Prostate gland (tissue), 2 donors: ENCODE data around the gene ASXL1. TPM values are rescaled to one million over a fixed set of nuclear protein-coding genes. Genes with fewer than 3 reads are reported as not detected.

Experiments used
- DNase-seq: peaks from one replicate; pipeline ENCODE4 v3.0.0-alpha.2; 2019; ENCODE audit warnings: low spot score
- H3K27ac ChIP-seq, 2 donors: fragments of 200-600 bp; sonication (generic); 2 replicates each; pipeline ENCODE4 v1.5.1; 2017 to 2019
- H3K27me3 ChIP-seq: fragments of 200-600 bp; sonication (generic); replicated peaks from 2 replicates; pipeline ENCODE4 v1.5.1; 2019; ENCODE audit not compliant: insufficient read depth
- H3K36me3 ChIP-seq, 2 donors: fragments of 200-600 bp; sonication (generic); 1 replicate in 1 of 2; 2 replicates in 1 of 2; pipeline versions ENCODE4 v1.5.1 to v1.8.1; 2017 to 2019
- H3K4me1 ChIP-seq: fragments of 200-600 bp; sonication (generic); replicated peaks from 2 replicates; pipeline ENCODE4 v1.5.1; 2019
- H3K4me3 ChIP-seq, 2 donors: fragments of 200-600 bp; sonication (generic); 2 replicates each; pipeline ENCODE4 v1.5.1; 2017 to 2019
- H3K9me3 ChIP-seq: fragments of 200-600 bp; sonication (generic); 2 replicates; pipeline ENCODE4 v1.5.1; 2017
- POLR2A ChIP-seq: fragments of 450-650 bp; IDR thresholded peaks from one replicate; pipeline ENCODE4 v1.6.1; 2016; ENCODE audit warnings: antibody characterized with exemption, mild to moderate bottlenecking
- POLR2AphosphoS5 ChIP-seq: sonication (generic); formaldehyde crosslinking; IDR thresholded peaks from one replicate; pipeline ENCODE4 v1.6.1; 2017; ENCODE audit warnings: antibody characterized with exemption
- WGBS: methylation state at CpG from one replicate; pipeline ENCODE4 v1.1.5; 2018; 5-methylcytosine and 5-hydroxymethylcytosine counted together
- intact Hi-C: fragments of 100-400 bp; cut with DNase I; formaldehyde crosslinking; loops from one replicate; pipeline ENCODE4 v1.14.2; 2022
- total RNA-seq, 2 donors: library from RNA; depleted of rRNA; stranded (reverse); fragments of >200 nt; gene quantifications; one replicate each; pipeline ENCODE4 v1.1.0, GENCODE V29; 2016
- TF ChIP-seq, protein P1 (sequence below), 4 experiments: fragments of 200-600 bp in 2 of 4; fragments of 450-650 bp in 2 of 4; sonication (generic) in 2 of 4; IDR thresholded peaks; 1 replicate in 3 of 4; 2 replicates in 1 of 4; pipeline ENCODE4 v1.5.1; 2016 to 2019; ENCODE audit warnings: antibody characterized with exemption in 4 of 4, mild to moderate bottlenecking in 2 of 4, moderate library complexity in 2 of 4

The ASXL1 gene
- total RNA-seq, 2 donors from 2014 or later: 30.4 to 106 TPM

DNA sequence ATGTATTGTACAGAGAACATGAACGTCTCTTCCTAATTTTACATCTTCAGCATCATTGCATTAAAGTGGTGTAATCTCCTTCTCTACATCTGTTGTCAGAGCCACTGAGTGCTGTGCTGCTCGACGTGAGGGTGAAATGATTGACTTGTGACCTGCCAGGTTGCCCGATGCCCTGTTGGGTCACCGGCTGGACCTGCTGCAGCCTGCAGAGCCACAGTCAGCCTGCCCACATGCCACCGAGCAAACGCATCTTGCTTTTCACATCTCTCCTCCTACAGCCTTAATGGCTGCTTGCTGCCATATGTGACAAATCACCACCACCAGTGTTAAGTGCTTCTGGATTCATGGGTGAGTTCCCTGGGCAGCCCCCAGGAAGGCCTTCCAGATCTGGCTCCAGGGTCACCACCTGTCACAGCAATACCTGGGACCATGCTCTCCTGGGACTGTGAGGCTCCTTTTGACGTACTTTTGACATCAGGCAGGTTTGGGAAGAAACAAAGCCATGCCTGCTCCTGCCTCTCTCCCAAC lies 80.3 kb downstream of the ASXL1 start:
- TF ChIP-seq POLR2A: no peak
- Histone ChIP-seq H3K9me3 (no peaks in the 10 kb centered on the region), H3K36me3 (peaks cover 6 to 9% of the 10 kb centered on the region in 2 donors), H3K27me3 (no peaks in the 10 kb centered on the region), H3K27ac (no peak overlapping the region), H3K4me3 (no peak overlapping the region), H3K4me1 (no peaks in the 10 kb centered on the region)
- DNase-seq: no peak
- intact Hi-C loops: no loop called here
- WGBS: 82% methylated on average over 8 of the region's 8 CpGs

DNA sequence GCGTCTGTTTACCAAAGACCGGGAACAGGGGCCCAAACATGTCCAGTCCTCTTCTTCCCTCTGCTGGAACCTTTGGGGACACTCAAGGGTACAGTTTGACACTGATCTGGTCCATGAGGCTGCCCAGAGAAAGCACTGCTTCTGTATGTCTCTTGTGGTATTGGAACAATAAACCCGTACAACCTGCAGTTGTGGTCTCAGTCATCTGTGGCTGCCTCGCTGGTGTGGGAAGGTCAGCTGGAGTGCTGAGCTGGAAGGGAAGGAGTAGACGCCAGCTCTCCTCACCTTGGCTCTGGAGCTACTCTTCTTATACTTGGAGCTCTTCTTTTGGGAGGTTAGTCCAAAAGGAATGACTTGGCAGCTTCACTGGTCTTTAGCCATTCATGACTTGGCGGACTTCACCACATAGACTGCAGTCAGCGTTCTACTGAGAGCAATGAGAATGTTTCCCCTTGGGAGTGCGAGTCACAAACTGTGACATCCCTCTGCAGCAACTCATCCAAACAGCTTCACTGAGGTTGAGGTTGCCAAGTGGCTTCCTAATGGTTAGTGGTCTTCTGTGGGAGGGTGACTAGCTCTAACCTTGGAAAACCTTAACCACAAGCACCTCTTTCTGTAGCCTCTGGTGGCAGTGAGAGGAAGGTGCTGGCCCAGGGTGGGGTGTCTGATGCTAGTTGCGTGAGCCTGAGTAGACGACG lies 81.2 kb downstream of the ASXL1 start:
- Histone ChIP-seq H3K36me3 (peaks cover 5 to 8% of the 10 kb centered on the region in 2 donors), H3K4me3 (no peak overlapping the region), H3K9me3 (no peaks in the 10 kb centered on the region), H3K4me1 (no peaks in the 10 kb centered on the region), H3K27ac (no peak overlapping the region), H3K27me3 (no peaks in the 10 kb centered on the region)
- intact Hi-C loops: no loop called here
- WGBS: 81% methylated on average over 11 of the region's 11 CpGs
- no peak for DNase-seq
- no peak for TF ChIP-seq POLR2AphosphoS5

DNA sequence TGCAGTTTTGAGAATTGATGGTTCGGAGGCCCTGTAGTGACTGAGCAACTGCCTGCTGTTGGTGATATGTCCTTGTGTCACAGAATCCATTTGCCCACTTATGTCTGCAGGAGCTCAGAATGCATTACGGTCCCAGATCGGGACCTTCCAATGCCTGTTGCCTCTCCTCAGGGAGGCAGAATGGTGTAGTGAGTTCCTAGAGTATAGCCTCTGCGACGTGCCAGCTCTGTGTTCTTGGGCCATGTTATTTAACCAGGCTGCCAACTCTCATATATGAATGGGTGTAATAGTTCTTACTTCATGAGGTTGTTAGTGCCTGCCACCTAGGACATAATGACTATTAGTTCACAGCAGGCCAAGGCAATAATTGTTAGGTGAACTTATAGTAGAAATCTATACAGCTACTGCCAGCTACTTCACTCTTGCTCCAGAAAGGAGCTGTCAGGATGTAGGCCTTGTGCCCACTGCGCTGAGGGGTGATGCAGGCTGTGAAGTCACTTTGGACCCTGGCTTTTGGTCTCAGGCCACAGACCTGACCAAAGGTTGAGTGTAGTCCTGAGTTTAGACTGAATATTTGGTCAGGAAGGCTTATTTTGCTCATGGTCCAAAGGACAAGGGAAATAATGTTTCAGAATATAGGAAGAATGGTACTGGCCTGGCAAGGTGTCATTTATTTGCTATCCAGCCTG lies 82.1 kb downstream of the ASXL1 start:
- no peak for DNase-seq
- H3K4me3 ChIP-seq: no peak overlapping the region

DNA sequence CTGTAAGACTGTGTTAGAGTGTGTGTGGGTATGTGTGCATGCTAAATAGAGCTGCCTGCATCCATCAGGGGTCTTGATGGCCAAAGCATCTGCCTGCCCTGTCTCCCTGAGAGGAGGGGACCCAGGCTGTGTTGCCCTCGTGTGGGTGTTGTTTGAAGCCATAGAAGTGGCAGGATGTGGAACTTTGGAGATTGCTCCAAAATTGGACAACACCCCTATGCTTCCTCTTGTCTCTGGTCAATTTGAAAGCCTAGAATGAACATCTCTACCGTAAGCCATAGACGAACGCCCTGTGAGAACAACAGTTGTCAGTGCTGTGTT lies 82.6 kb downstream of the ASXL1 start:
- no peaks in the 10 kb centered on the region for H3K9me3 ChIP-seq
- WGBS: 86% methylated on average over 4 of the region's 4 CpGs
- H3K4me3 ChIP-seq: no peak overlapping the region
- TF ChIP-seq POLR2AphosphoS5: no peak
- TF ChIP-seq POLR2A: no peak
- TF ChIP-seq, protein P1, sequence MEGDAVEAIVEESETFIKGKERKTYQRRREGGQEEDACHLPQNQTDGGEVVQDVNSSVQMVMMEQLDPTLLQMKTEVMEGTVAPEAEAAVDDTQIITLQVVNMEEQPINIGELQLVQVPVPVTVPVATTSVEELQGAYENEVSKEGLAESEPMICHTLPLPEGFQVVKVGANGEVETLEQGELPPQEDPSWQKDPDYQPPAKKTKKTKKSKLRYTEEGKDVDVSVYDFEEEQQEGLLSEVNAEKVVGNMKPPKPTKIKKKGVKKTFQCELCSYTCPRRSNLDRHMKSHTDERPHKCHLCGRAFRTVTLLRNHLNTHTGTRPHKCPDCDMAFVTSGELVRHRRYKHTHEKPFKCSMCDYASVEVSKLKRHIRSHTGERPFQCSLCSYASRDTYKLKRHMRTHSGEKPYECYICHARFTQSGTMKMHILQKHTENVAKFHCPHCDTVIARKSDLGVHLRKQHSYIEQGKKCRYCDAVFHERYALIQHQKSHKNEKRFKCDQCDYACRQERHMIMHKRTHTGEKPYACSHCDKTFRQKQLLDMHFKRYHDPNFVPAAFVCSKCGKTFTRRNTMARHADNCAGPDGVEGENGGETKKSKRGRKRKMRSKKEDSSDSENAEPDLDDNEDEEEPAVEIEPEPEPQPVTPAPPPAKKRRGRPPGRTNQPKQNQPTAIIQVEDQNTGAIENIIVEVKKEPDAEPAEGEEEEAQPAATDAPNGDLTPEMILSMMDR (IDR thresholded peaks at IDR 0.05): no peak
- no peaks in the 10 kb centered on the region for H3K27me3 ChIP-seq
- peaks cover 0 to 4% of the 10 kb centered on the region in 2 donors for H3K36me3 ChIP-seq
- DNase-seq: no peak
- H3K27ac ChIP-seq: no peak overlapping the region
- peaks cover 3% of the 10 kb centered on the region for H3K4me1 ChIP-seq
- intact Hi-C loops: no loop called here

More for the DNA sequence above, 82.1 kb downstream of the ASXL1 start:
- no peak for TF ChIP-seq POLR2AphosphoS5
- intact Hi-C loops: no loop called here
- Histone ChIP-seq H3K4me1 (no peaks in the 10 kb centered on the region), H3K27ac (no peak overlapping the region), H3K36me3 (peaks cover 0 to 5% of the 10 kb centered on the region in 2 donors), H3K27me3 (no peaks in the 10 kb centered on the region), H3K9me3 (no peaks in the 10 kb centered on the region)
- 80% methylated on average over 6 of the region's 6 CpGs for WGBS

DNA sequence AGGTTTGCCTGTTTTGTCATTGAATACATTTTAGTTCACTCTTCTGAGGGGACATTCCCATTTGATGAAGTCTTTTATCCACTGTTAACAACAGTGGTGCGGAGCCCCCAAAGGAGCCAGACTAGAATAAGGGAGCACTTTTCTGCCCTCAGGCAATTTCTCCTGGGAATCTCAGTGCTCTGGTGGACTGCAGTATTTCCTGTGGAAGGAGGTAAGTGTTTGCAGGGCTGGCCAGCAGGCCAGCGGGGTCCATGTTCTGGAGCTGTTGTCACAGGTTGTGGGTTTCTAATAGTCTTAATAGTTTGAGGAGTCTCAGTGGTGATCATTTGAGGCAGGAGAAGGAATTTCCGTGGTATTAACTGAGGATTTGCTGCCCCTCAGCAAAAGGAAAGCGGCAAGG lies 83.5 kb downstream of the ASXL1 start:
- peaks cover 5% of the 10 kb centered on the region for H3K4me1 ChIP-seq

DNA sequence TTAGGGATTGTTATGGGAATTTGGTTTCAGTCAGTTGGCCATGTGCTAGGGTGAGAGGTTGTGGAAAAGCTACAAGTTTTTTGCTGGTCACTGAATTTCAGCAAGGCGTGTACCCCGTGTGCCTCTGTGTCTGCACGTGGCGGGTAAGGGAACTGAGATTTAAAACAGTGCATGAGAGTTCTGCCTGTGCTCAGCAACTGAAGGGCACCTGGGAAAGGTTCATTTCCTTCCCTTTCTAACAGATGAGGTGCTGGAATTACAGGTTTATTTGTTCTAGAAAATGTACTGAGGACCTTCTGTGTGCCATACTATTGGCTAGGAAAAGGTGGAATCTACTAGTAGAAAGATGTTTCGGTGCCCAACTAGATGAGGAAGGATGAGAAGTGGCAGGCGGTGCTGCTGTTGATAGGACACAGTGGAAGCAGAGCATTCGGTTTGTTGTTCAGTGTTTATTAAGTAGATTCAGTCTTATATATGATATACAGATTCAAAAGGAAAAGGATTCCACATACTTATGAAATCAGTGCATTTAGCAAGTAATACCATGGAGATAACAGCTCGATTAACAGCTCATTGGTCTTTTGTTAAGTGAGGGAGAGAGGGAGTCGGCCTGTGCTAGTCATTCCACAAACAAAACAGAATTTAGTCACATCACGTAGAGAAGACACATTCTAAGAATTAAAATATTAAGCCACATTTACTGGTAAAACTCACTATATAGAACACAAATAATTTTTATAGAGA lies 84.7 kb downstream of the ASXL1 start:
- TF ChIP-seq, protein P1 (IDR thresholded peaks at IDR 0.05): no peak
- TF ChIP-seq POLR2A (no peak), POLR2AphosphoS5 (no peak)
- 71% methylated on average over 10 of the region's 10 CpGs for WGBS
- Histone ChIP-seq H3K27ac (no peak overlapping the region), H3K36me3 (no peaks in the 10 kb centered on the region), H3K4me3 (no peak overlapping the region), H3K9me3 (no peaks in the 10 kb centered on the region), H3K4me1 (peaks cover 7% of the 10 kb centered on the region), H3K27me3 (no peaks in the 10 kb centered on the region)
- intact Hi-C loops: no loop called here
- DNase-seq: no peak

More for the DNA sequence above, 83.5 kb downstream of the ASXL1 start:
- H3K4me3 ChIP-seq: no peak overlapping the region
- TF ChIP-seq POLR2A: no peak
- no peak for TF ChIP-seq POLR2AphosphoS5
- TF ChIP-seq, protein P1 (IDR thresholded peaks at IDR 0.05): no peak
- no peak overlapping the region for H3K27ac ChIP-seq
- no peak for DNase-seq
- H3K27me3 ChIP-seq: no peaks in the 10 kb centered on the region
- 86% methylated on average over 4 of the region's 4 CpGs for WGBS
- no peaks in the 10 kb centered on the region for H3K9me3 ChIP-seq
- intact Hi-C loops: no loop called here
- no peaks in the 10 kb centered on the region for H3K36me3 ChIP-seq
